Activated naive CD4-positive, alpha-beta T cell treated with anti-CD3 and anti-CD28 coated beads, Interleukin-2, amount 50 U/mL, for 24 hours (primary cell): ENCODE results near the gene ASTN1.
"Not testable (repeated sequence)": the region's sequence is repeated elsewhere in the genome, so short reads cannot be mapped to it uniquely, and the experiment has no call there.

Source experiments
- H3K27ac Mint-ChIP-seq: one replicate; pipeline ENCODE4 v1.8.0; 2021; ENCODE audit warnings: mild to moderate bottlenecking, mixed read lengths
- H3K27me3 Mint-ChIP-seq: one replicate; pipeline ENCODE4 v1.8.0; 2021; ENCODE audit warnings: mixed read lengths
- H3K36me3 Mint-ChIP-seq: one replicate; pipeline ENCODE4 v1.8.0; 2021; ENCODE audit warnings: mixed read lengths
- H3K4me1 Mint-ChIP-seq: one replicate; pipeline ENCODE4 v1.8.0; 2021; ENCODE audit warnings: mixed read lengths
- H3K4me3 Mint-ChIP-seq: one replicate; pipeline ENCODE4 v1.8.0; 2021; ENCODE audit warnings: mild to moderate bottlenecking, mixed read lengths
- H3K9me3 Mint-ChIP-seq: one replicate; pipeline ENCODE4 v1.8.0; 2021; ENCODE audit warnings: mixed read lengths

Gene ASTN1

GRCh38 chr1:177092001-177092400 is 72.5 kb downstream of the ASTN1 start:
- H3K4me3 Mint-ChIP-seq, result no peak overlapping the region
- no peaks in the 10 kb centered on the region for H3K27me3 Mint-ChIP-seq
- peaks cover 13% of the 10 kb centered on the region for H3K9me3 Mint-ChIP-seq
- H3K27ac Mint-ChIP-seq, result no peak overlapping the region
- no peaks in the 10 kb centered on the region for H3K36me3 Mint-ChIP-seq
- no peaks in the 10 kb centered on the region for H3K4me1 Mint-ChIP-seq

GRCh38 chr1:177091040-177091439 is 73.5 kb downstream of the ASTN1 start:
- Mint-ChIP-seq H3K36me3 (no peaks in the 10 kb centered on the region), H3K27me3 (no peaks in the 10 kb centered on the region), H3K4me3 (no peak overlapping the region)

DNA sequence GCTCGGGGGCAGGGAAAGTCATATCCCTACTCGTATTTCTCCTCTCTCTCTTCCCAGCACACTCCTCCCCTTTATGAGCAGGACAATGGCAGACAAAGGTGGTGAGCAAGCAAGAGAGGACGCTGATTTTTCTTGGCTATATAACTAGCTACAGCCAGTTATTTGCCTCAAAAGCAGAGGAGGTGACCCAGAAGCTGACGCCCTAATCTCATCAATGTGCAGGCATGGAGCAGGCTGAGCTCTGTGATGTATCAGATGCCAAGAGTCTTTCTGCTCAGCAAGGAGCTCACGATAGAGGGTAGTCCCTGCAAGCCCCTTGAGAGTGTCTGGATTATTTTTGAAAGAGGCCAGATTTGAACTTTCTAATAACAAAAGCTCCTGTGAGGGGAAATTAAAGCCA is 75.5 kb downstream of the ASTN1 start:
- H3K4me3 Mint-ChIP-seq, result no peak overlapping the region
- H3K36me3 Mint-ChIP-seq, result no peaks in the 10 kb centered on the region
- no peaks in the 10 kb centered on the region for H3K9me3 Mint-ChIP-seq
- H3K4me1 Mint-ChIP-seq, result no peaks in the 10 kb centered on the region
- H3K27me3 Mint-ChIP-seq, result no peaks in the 10 kb centered on the region
- H3K27ac Mint-ChIP-seq, result no peak overlapping the region

More at GRCh38 chr1:177091040-177091439, 73.5 kb downstream of the ASTN1 start:
- Mint-ChIP-seq H3K9me3 (peaks cover 8% of the 10 kb centered on the region), H3K4me1 (no peaks in the 10 kb centered on the region), H3K27ac (no peak overlapping the region)

DNA sequence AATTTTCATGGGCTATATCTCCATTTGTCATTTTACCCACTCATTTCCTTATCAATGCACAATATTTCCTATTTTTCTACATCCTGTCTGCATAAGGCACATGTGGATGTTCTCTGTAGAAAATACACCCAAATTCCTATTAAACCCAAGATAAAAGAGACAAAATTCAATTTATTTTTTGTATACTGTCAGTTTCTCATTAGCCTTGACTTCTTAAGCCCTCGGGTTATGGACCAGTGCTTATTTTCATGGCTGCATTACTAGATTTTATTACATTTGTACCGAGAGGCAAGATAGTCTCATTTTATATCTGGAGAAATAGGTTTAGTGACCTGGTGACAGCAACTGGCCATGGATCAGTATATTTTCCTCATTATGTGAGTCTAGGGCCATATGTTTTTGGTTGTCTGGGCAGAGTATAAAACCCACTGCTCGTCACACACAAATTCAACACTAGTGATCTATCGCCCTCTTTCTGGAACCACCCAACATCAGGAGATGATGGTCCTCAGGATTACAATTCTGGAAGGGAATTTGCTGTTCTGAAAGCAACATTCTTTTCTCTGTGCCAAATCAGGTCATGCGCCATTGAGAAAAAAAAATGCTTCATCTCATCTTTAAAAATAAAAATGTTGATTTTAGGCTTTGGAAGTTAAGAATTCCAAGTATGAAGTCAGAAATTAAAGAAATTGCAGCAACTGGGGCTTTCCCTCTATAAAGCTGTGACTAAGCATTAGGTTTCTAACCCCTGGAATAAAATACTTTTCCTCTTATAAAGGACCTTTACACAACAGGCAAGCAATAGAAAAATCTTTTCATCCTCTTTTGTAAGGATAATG is 81.4 kb downstream of the ASTN1 start:
- H3K4me1 Mint-ChIP-seq, result no peaks in the 10 kb centered on the region
- no peak overlapping the region for H3K27ac Mint-ChIP-seq
- H3K9me3 Mint-ChIP-seq, result peaks cover 7% of the 10 kb centered on the region
- H3K27me3 Mint-ChIP-seq, result peaks cover 1% of the 10 kb centered on the region
- H3K4me3 Mint-ChIP-seq, result no peak overlapping the region
- no peaks in the 10 kb centered on the region for H3K36me3 Mint-ChIP-seq

GRCh38 chr1:177080564-177080963 is 83.9 kb downstream of the ASTN1 start:
- no peak overlapping the region for H3K27ac Mint-ChIP-seq
- H3K4me3 Mint-ChIP-seq, result no peak overlapping the region
- peaks cover 1% of the 10 kb centered on the region for H3K27me3 Mint-ChIP-seq
- H3K4me1 Mint-ChIP-seq, result no peaks in the 10 kb centered on the region
- peaks cover 7% of the 10 kb centered on the region for H3K9me3 Mint-ChIP-seq
- no peaks in the 10 kb centered on the region for H3K36me3 Mint-ChIP-seq

GRCh38 chr1:177077734-177078499 is 86.6 kb downstream of the ASTN1 start:
- Mint-ChIP-seq H3K36me3 (no peaks in the 10 kb centered on the region), H3K4me1 (no peaks in the 10 kb centered on the region), H3K9me3 (peaks cover 7% of the 10 kb centered on the region)

DNA sequence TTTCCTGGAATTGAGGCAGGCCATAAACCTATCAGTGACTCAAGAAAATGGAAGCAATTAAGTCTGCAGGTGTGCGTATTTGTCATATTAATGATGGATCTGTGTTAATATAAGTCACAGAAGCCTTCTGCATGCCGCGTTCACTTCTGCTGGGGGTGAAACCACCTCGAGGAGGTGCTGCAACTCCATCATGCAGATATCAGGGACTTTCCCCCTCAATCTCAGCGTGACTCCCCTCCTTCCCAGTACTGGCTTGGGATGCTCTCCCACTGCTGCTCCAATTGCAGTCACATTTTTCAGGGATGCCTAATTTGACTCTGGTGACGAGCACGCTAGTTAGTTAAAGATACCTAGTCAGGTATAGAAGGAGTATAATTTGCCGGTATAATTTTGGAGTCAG is 87.5 kb downstream of the ASTN1 start:
- H3K4me3 Mint-ChIP-seq, result no peak overlapping the region
- no peak overlapping the region for H3K27ac Mint-ChIP-seq
- H3K36me3 Mint-ChIP-seq, result no peaks in the 10 kb centered on the region
- peaks cover 7% of the 10 kb centered on the region for H3K9me3 Mint-ChIP-seq
- H3K4me1 Mint-ChIP-seq, result no peaks in the 10 kb centered on the region
- H3K27me3 Mint-ChIP-seq, result peaks cover 1% of the 10 kb centered on the region

More at GRCh38 chr1:177077734-177078499, 86.6 kb downstream of the ASTN1 start:
- Mint-ChIP-seq H3K27me3 (peaks cover 1% of the 10 kb centered on the region), H3K27ac (no peak overlapping the region), H3K4me3 (no peak overlapping the region)

DNA sequence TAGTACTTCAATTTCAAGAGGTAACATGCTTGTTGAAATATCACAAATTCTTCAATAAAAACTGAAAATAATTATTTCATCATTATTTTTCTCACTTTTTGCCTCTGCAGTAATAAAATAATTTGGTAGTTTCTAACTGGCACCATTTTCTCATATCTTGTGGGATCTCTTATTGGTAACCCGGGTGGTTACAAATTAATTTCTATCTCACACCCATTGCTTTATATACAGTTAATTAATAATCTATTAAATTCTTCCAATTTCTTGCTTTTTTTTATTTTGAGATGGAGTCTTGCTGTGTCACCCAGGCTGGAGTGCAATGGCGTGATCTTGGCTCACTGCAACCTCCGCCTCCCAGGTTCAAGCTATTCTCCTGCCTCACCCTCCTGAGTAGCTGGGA is 89.7 kb downstream of the ASTN1 start:
- H3K9me3 Mint-ChIP-seq, H3K4me1 Mint-ChIP-seq, H3K27ac Mint-ChIP-seq, H3K36me3 Mint-ChIP-seq, H3K27me3 Mint-ChIP-seq, H3K4me3 Mint-ChIP-seq: not testable (repeated sequence)

DNA sequence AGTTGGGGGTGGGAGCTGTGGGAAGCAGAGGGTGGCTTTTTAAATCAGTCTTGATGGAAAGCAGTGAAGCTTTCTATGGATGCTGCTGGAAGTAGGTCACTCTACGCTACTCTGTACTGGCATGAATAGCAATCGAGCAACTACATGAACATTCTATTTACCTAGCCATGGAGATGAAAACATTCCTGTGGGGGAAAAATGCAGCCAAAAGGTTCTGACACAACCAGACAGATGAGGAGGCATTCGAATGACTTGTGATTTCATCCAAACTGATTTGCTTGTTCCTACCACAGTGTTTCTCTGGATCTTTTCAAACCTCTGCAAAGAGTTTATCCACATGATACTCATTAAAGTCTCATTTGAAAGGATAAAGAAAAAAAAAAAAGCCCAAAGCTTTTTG is 95.0 kb downstream of the ASTN1 start:
- Mint-ChIP-seq H3K27me3 (peaks cover 2% of the 10 kb centered on the region), H3K36me3 (peaks cover 1% of the 10 kb centered on the region), H3K9me3 (no peaks in the 10 kb centered on the region), H3K27ac (no peak overlapping the region), H3K4me3 (no peak overlapping the region), H3K4me1 (no peaks in the 10 kb centered on the region)

DNA sequence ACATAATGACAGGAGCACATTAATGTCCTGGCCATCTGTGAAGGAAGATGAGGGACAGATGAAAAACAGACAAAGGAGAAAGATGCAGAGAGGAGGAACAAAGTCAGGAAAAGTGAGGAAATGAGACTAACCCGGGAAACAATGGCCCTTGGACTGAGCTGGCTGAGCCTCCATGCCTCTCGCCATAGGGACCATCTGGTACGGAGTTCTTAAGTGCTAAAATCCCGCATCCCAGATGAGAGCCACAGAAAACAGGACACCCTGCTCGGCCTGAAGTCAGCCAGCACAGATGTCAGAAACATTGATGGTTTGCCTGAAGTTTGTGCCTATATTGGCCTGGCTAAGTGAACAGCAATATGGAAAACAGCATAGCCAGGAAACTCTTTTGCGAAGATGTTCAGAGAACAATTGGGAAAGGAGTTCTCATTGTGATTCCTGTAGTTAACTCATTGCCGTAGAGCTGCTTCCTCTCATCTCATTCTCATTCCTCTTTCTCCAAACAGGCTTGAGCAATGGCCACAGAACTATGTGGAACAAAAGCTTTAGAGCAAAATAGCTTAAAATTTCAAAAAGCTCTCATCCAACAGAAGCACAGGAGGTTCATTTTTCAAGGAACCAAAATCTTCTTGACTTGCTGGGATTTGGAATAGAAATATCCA is 96.6 kb downstream of the ASTN1 start:
- H3K36me3 Mint-ChIP-seq, result peaks cover 1% of the 10 kb centered on the region
- H3K27ac Mint-ChIP-seq, result no peak overlapping the region
- peaks cover 3% of the 10 kb centered on the region for H3K27me3 Mint-ChIP-seq
- no peaks in the 10 kb centered on the region for H3K9me3 Mint-ChIP-seq
- no peak overlapping the region for H3K4me3 Mint-ChIP-seq
- no peaks in the 10 kb centered on the region for H3K4me1 Mint-ChIP-seq

DNA sequence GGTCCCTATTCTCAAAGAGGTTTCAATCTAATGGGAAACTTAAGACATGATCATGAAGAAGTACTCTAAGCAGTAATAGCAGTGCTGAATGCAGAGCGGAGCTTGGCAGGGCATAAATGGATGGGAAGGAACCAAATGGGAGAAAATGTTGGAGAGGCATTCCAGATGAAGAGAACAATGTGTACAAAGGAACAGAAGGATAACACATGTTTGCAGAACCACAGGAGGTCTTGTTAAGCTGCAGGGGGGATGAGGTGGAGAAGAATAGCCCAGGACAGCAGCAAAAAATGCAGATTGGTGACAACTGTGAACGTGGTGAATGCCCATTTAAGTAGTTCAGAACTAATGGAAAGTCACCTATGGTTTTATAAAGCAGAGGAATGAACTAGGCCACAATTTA is 99.1 kb downstream of the ASTN1 start:
- peaks cover 1% of the 10 kb centered on the region for H3K36me3 Mint-ChIP-seq
- no peak overlapping the region for H3K27ac Mint-ChIP-seq
- no peak overlapping the region for H3K4me3 Mint-ChIP-seq
- H3K9me3 Mint-ChIP-seq, result no peaks in the 10 kb centered on the region
- H3K4me1 Mint-ChIP-seq, result no peaks in the 10 kb centered on the region
- H3K27me3 Mint-ChIP-seq, result peaks cover 5% of the 10 kb centered on the region

GRCh38 chr1:177063648-177064047 is 100.9 kb downstream of the ASTN1 start:
- H3K27ac Mint-ChIP-seq, result no peak overlapping the region
- peaks cover 4% of the 10 kb centered on the region for H3K9me3 Mint-ChIP-seq
- H3K4me1 Mint-ChIP-seq, result no peaks in the 10 kb centered on the region
- no peak overlapping the region for H3K4me3 Mint-ChIP-seq
- H3K27me3 Mint-ChIP-seq, result peaks cover 6% of the 10 kb centered on the region
- peaks cover 1% of the 10 kb centered on the region for H3K36me3 Mint-ChIP-seq

- Mint-ChIP-seq H3K27ac (no peak overlapping the region), H3K9me3 (no peaks in the 10 kb centered on the region), H3K36me3 (no peaks in the 10 kb centered on the region), H3K27me3 (no peaks in the 10 kb centered on the region), H3K4me1 (no peaks in the 10 kb centered on the region), H3K4me3 (no peak overlapping the region)
Measured at GRCh38 chr1:177054542-177054941, 110.0 kb downstream of the ASTN1 start.

DNA sequence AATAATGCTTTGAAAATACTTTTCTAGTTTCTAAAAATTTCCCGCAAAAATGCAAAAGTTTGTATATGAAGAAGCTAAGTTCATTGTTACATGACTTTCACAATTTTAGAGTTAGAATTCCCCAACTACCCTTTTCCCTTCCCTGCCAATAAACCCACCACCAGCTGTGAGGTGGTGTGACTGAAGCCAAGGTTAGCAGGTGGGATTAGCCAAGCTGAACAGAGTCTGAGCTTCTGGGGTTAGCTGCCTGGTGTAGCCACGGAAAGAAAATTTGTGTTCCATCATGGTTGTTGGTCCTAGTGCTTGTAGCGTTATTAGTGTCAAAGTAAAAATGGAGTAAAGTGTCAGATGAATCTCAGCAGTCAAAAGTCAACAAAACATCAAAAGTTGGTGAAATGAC is 110.9 kb downstream of the ASTN1 start:
- Mint-ChIP-seq H3K9me3 (no peaks in the 10 kb centered on the region), H3K4me1 (no peaks in the 10 kb centered on the region), H3K27me3 (peaks cover 2% of the 10 kb centered on the region), H3K36me3 (no peaks in the 10 kb centered on the region), H3K4me3 (no peak overlapping the region), H3K27ac (no peak overlapping the region)

- H3K27ac Mint-ChIP-seq, result no peak overlapping the region
- no peaks in the 10 kb centered on the region for H3K36me3 Mint-ChIP-seq
- no peaks in the 10 kb centered on the region for H3K9me3 Mint-ChIP-seq
- peaks cover 2% of the 10 kb centered on the region for H3K27me3 Mint-ChIP-seq
- H3K4me1 Mint-ChIP-seq, result no peaks in the 10 kb centered on the region
- no peak overlapping the region for H3K4me3 Mint-ChIP-seq
Measured at GRCh38 chr1:177048314-177049069, 116.0 kb downstream of the ASTN1 start.
